GM15510 (cell line): ENCODE measurements around the gene NTSR1.

ENCODE experiments used
- POLR2A ChIP-seq: IDR thresholded peaks from 3 replicates; pipeline ENCODE4 v1.6.1; 2011; ENCODE audit warnings: borderline replicate concordance; ENCODE audit not compliant: insufficient read length; ENCODE audit errors: extremely low read depth

Gene NTSR1

DNA sequence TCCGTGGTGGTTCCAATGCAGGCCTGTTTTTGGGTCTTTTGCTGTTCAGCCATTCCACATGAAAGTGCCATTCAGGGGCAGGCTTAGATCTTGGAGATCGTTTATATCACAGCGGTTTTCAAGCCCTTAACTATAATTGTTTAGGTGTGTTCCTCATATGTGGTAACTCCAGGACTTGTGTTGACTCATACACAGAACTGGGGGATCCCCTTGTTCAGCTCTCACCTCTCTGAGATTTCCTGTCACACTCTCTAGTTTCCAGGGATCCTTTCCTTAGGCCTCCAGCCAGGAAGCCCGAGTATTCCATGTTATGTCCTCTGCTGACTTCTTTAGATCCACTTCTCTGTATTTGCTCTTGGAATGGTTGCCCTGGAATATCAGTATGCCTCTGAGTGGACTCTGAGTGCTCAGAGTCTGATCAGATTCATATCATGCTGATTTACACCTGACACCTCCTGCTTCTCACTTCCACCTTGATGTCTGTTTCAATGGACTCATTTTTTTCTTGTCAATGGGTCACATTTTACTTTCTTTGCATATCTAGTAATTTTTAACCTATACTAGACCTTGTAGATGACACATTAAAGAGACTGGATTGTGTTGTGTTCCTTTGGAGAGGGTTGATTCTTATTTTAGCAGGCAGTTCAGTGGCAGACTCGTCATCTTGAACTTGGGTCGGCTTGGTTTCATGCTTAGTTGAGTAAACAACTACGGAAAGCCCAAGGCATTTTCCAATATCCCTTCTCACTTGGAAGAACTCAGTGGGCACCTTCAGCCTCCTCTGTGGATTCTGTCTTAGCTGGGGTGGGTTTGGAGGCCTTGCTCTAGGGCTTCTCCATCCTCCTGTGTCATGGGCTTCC lies 13.1 kb downstream of the NTSR1 start:
- TF ChIP-seq POLR2A: no peak

DNA sequence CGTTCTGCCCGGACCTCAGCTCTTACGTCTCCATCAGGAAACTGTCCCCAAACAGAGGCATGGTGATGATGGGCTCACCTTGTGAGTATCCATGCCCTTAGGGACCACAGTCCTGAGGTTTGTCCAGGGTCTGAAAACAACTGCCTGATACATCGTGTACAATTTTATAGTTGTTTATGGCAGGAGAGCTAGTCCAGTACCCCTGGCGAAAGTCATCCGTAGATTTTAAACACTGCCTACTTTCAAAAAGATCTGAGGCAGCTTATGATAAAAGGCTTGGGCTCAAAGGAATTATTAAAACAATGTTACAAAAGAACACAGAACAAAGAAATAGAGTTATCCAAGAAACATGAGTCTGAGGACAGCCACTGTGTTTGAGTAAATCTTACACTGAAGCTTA lies 14.0 kb downstream of the NTSR1 start:
- TF ChIP-seq POLR2A: no peak

DNA sequence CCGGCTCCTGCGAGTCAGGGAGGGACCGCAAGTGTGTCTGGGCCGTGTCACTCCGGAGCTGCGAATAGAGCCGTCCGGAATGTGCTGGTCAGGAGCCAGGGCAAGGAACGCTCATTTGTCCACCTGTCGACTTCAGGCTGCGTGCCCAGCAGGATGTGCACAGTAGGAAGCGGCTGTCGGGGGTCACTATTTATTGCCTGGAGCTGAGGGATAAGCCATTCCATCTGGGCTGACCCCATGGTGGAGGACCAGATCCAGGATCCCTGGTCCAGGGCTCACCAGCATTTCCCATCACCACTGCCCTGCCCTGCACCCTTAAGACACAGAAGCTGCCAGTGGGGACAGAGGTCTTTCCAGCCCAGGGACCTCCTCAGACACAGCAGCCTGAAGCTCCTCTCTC lies 14.7 kb downstream of the NTSR1 start:
- TF ChIP-seq POLR2A: no peak

DNA sequence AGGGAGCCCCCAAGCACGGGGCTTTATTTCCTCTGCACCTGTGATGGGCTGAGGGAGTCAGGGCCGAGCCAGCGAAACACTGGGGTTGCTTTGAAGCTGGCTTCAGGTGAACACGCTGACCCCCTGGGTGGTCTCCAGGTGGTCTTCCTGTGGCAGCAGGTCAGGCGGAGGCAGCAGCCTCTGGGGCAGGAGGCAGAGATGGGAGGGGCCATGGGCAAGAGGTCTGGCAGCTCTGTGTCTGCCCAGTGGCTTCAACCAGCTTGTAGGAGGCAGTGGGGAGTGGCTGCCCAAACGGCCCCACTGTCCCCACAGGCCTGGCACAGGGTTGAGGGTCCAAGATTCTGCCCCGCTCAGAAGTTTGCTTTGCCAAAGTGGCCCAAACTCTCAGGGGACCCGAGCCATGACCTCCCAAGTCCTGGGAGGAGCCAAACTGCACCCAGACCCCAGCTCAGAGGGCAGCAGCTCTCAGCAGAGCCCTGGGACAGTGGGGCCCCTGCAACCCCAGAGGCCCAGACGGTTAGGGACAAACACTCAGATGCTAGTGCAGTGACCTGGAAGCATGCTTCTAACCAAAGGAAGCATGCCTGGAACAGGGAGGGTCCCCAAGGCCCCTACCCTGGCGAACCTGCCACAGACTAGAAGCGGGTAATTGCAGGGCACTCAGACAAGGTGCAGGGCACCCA lies 15.3 kb downstream of the NTSR1 start:
- TF ChIP-seq POLR2A: no peak

DNA sequence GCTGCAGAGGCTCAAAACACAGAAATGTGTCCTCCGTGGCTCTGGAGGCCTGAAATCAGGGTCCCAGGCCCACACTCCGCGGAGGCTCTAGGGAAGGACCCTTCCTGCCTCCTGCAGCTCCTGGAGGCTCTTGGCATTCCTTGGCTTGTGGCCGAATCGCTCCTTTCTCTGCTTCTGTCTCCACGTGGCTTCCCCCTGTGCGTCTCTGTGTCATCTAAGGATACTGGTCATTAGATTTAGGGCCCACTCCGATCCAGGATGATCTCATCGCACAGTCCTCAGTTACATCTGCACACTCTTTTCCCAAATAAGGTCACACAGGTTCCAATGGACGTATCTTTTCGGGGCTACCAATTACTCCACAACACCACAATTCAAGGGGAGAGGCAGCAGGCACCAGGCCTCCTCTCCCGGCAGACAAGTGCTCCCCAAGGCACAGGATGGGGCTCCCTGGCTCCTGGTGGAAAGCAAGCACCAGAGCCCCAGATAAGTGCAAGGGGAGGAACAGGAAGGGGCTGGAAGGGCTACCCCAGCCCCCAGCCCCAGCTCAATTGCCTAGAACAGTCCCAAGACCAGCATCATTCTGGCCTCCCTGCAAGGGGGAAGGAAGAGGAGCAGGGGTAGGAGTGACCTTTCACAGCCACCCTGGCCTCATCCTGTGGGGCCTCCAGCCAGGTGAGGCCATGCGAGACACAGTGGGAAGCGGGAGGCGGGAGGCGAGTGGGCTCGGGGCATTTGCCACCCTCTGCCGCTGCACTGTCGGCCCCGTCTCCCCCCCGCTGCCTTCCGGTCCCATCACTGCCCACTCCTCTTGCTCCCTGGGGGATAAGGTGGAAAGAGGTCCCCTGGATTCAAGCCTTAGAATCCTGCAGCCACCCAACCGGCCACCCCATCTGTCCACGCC lies 16.3 kb downstream of the NTSR1 start:
- TF ChIP-seq POLR2A: no peak

DNA sequence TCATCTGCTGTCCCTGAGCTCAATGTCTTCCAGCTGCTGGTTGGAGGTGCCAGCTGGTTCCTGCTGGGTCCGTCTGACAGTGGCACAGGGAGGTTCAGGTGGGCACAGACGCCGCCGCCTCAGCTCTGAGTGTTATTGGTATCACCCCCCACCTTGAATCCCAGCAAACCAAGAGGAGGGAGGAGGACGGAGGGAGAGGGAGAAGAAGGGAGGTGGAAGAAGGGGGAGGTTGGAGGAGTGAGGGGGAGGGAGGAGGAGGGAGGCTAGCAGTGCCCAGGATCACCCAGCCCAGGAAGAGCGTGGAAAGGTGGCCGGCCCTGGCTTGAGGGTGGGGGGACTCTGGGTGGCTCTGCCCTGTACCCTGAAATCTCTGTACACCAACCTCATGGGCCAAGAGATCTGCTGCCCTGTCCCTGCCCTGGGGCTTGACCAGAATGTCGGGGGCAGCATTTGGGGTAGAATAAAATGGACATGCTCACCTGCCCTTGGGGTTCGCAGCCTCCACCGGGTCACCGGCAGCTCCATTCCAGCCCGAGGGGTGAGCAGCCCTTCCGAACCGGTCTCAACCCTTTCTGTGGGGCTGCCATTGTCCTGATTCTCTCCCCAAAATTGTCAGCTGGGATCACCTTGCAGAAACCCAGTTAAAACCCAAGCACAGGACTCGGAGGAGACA lies 17.1 kb downstream of the NTSR1 start:
- no peak for TF ChIP-seq POLR2A

DNA sequence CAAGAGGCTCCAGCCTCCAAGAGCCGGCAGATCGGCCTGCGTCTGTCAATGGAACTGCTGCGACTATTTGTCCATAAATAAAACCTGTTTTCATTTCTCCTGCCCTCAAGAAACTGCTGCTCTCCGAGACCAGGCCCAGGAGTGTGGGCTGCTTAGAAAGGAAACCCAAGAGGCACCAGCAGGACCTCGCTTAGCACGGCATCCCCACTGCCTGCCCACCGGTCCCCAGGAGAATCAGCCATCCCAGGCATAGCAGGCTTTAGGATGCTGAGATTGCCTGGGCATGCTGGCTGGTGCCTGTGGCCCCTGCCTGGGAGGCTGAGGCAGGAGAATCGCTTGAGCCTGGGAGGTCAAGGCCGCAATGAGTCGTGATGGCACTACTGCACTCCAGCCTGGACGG lies 17.6 kb downstream of the NTSR1 start:
- TF ChIP-seq POLR2A: no peak

DNA sequence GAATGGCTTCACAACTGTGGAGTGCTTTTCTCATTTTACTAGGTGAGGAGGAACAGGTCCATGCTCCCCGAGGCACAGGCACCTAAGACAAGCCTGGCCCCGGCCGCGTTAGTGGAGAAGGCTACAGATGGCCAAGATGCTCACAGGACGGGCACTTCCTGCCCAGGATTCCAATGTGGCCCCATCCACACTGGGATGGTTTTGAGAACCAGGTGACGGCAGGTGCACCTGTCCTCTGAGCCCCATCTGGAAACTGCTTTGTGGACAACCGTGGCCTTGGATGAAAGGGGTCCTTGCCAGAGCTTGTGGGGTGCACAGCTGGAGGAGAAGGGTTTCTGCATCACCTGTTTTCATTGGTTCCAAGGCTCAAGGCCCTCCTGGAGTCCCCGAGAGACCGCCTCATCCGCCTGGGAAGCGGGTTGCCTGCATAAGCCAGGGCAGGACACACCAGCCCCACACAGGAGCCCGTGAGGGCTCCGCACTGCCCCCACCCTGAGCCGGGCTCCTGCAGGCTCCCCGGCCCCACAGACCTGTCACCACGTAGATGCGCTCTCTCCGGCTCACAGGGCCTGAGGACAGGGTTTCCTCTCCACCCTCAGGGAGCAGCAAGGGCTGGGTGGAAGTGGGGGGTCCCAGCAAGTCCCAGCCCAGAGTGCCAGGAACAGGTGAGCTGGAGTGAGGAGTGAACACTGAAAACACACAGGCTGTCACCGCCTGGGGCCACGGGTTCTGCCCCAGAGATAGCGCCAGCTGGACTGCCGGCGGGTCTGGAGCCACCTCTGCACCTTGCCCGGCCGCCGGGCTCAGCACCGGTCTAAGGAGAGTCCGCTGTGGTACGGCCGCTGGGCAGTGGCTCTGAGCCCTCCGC lies 18.3 kb downstream of the NTSR1 start:
- no peak for TF ChIP-seq POLR2A

DNA sequence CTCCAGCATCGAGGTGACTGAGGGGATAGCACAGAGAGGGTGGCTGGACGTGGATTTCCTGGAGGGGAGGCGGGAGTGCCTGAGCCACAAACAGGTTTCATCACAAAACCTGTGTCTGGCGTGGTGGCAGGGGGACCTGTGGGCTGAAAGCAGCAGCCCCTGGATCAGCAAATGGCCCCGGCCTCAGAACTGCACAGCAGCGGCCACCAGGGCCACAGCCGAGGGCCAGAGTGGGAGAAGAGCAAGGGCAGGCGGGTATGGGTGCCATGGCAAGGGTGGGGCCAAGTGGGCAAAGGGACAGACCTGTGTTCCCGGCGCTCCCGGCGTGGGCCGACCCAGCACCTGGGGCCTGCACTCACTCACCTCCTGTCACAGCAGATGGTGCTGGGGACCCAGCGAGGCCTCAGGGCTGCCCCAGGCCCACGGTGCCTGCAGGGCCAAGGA lies 19.0 kb downstream of the NTSR1 start:
- no peak for TF ChIP-seq POLR2A

DNA sequence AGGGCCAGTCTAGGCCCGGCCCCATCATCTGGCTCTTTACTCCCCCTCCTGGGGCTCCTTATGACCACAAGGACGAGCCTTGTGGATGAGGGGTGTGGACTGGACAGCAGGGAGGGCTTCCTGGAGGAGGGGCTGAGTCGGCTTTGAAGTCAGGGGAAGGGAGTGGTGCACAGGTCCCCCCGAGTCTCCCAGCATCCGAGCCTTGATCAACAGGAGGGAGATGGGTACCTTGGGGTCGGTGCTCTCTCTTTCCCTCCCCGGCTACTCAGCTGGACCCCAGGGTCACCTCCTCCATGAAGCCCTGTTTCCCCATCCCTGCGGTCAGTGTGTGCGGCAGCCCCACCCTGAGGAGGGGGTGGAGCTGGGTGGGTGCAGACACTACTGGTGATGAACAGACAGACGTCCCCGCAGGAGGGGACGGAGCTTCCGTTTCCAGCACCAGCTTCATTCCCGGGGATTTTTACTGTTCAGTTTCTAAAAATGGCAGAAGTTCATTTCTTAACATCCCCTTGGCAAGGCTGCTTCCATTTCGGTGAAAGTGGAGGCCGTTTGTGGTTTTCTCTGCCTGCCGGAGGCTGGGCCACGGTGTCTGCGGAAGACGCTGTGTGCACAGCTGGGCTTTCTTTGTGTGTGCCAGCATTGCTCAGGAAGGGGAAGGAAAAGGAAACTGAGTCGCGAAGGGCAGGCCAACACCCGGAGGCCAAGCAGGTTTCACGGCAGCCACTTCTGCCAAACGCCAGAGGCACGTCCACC lies 19.6 kb downstream of the NTSR1 start:
- no peak for TF ChIP-seq POLR2A

DNA sequence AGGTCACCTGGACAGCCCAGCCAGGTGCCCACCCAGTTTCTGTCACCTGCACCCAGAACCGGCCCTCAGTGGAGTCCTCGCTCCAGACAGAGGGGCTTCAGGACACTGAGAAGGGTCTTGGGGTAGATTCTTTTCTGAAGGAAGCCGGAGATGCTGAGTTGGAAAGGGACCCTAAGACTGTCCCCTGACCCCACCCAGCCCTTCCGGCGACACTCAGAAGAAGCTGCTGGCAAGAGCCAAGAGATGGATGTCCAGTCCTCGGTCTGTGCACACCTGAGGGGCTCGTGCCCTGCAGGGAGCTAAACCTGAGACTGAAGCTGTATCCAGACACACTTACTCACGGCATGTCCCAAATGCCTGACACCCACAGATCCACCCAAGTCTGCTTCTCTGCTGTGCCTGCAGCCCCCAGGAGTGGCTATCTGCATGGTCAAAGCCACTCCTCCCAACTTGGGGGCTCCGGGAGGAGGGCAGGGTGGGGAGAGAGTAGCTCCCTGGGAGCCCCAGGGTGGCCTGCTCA lies 20.2 kb downstream of the NTSR1 start:
- no peak for TF ChIP-seq POLR2A

DNA sequence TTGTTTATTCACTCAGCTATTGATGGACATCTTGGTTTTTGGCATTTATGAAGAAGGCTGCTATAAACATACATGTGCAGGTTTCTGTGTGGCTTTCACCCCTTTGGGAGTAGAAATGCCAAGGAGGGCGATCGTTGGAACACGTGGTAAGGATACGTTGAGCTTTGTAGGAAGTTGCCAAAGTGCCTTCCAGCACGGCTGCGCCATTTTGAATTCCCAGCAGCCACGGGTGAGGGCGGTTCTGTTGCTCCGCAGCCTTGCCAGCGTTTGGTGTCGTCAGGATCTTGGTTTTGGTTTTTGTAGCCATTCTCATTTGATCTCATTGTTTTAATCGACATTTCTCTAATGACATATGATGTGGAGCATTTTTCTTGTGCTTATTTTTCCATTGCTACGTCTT lies 21.8 kb downstream of the NTSR1 start:
- no peak for TF ChIP-seq POLR2A

DNA sequence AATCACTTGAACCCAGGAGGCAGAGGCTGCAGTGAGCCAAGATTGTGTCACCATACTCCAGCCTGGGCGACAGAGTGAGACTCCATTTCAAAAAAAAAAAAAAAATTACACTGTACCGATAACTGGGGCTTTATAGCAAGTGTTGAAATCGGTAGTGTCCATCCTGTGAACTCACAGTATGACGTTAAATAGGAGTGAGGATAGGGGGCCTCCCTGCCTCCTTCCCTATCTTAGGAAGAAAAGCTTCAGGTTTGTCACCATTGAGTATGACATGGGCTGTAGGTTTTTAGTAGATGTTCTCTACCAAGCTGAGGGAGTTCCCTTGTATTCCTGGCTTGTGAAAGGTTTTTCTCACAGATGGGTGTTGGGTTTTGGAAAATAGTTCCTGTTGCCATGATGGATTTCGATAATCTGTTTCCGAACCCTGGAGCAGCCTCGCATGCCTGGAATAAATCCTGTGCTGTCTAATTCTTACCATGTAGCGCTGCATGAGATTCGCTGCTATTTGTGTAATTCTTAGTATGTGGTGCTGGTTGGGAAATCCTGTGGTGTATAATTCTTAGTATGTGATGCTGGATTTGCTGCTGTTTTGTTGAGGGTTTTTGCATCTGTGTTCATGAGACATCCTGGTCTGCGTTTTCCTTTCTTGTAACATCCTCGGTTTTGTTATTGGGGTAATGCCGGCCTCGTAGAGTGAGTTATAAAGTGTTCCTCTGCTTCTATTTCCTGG lies 23.6 kb downstream of the NTSR1 start:
- TF ChIP-seq POLR2A: no peak
